G401 (cell line): ENCODE measurements around the gene TMEM198. TPM values are rescaled to one million over a fixed set of nuclear protein-coding genes. Genes with fewer than 3 reads are reported as not detected.
A peak's percentile ranks its signal among the peaks of the same experiment; 100 is the strongest.

Experiments used
- DNase-seq: peaks from one replicate; pipeline ENCODE4 v3.0.0-alpha.2; 2015; ENCODE audit warnings: low spot score
- in situ Hi-C: cut with HindIII; loops from 2 replicates; pipeline ENCODE4 v1.10.0; 2016; ENCODE audit warnings: low sequenced_read_pairs, mixed read lengths
- total RNA-seq: library from RNA; depleted of rRNA; stranded (reverse); fragments of >200 nt; shearing (Covaris generic); gene quantifications from 2 replicates; pipeline ENCODE4 v1.2.3, GENCODE V29; 2014; rRNA removed

TMEM198 gene
- total RNA-seq, 1 experiment from 2014 or later: 9.0 TPM

DNA sequence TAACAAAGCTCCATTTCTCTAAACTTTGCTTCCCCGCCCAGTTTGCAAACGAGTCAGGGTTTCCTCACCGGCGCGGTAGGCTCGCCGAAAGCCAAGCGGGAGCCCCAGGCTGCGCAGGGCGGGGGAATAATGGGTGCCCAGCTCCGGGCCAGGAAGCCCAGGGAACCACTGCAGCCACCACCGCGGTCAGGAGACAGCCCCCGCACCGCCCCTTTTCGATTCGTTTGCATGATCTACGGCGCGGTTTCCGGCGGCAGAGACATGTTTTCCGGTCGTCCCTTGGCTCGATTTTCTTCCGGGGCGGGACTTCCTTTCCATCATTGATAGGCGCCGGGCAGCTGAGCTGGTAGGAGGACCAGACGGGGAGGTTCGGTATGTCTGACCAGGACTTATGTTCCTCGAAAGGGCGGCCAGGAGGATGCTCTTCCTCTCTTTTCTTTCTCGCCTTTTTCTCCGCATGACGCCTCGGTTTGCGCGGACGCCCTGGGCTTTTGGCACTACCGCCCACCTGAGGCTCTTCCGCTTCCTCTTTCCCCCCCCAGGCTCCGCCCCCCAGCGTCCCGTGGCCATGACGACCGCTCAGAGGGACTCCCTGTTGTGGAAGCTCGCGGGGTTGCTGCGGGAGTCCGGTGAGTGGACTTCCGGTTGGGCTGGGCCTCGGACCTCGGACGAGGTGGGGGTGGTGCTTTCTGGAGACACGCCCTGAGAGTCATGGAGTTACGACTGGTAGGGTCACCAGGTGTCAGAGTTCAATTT lies 53.9 kb downstream of the TMEM198 start, which contains the start of gene STK11IP:
Gene STK11IP (plus strand): TSS at position 306 of the 756 bp plus-strand sequence. CDS start 263 bp downstream, at position 569.
- in situ Hi-C loops: no loop called here
- peak; percentile 96 for DNase-seq

DNA sequence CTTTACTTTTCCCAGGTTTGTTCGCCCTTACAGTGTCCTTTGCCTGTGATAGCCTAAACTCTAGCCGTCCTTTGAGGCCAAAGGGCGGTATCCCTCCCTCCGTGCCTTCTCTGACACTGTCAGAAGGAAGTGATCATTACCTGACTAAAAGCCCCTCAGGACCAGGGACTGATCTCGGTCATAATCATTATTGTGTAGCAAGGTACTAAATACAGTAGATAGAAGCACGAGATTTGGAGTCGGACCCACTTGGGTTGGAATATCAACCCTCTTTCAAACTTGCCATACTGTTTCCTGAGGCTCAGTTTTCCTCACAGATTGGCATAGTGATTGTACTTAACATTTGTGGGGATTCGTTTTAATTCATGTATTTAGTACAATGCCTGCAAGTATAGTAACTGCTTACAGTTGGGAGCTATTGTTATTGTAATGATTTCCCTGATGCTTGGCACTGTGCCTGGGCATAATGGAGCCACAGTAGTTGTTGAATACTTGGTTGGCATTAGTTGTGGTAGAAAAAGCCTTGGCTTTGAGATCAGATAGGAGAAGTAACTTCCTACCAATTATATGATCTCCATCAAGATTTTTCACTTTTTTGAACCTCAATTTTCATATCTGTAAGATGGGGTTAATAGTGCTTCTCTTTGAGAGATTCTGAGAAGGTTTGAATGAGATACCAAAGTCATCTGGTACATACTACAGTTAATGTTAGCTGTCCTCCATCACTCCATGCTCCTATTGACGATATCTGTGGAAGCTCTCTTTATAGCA lies 54.7 kb downstream of the TMEM198 start:
- peak; percentile 6 for DNase-seq
- in situ Hi-C loops: no loop called here

Other genes with a start within 250 kb of the TMEM198 start
- gene PTPRN, start 234.6 kb upstream of the TMEM198 start, total RNA-seq: 0.18 and 0.71 TPM in 2 replicates
- gene RESP18, start 211.3 kb upstream of the TMEM198 start, total RNA-seq: not detected in 2 replicates
- 65.8 and 67.4 TPM in 2 replicates for gene DNPEP, start 156.1 kb upstream of the TMEM198 start, total RNA-seq
- gene DES, start 125.7 kb upstream of the TMEM198 start, total RNA-seq: not detected in 2 replicates
- gene SPEG, start 109.2 kb upstream of the TMEM198 start, total RNA-seq: 7.7 and 11.1 TPM in 2 replicates
- gene GMPPA, start 45.1 kb upstream of the TMEM198 start, total RNA-seq: 60.6 and 62.3 TPM in 2 replicates
- 0.25 TPM in 1 of 2 replicates, not detected in the other for gene ASIC4, start 29.5 kb upstream of the TMEM198 start, total RNA-seq
- gene CHPF, start 219 bp upstream of the TMEM198 start, total RNA-seq: 87.3 and 89.2 TPM in 2 replicates
- 106 and 117 TPM in 2 replicates for gene OBSL1, start 27.5 kb downstream of the TMEM198 start, total RNA-seq
- 1.3 TPM in 1 of 2 replicates, not detected in the other for gene INHA, start 28.3 kb downstream of the TMEM198 start, total RNA-seq
- 22.8 and 35.2 TPM in 2 replicates for gene STK11IP, start 53.8 kb downstream of the TMEM198 start, total RNA-seq
- 4.1 and 5.0 TPM in 2 replicates for gene SLC4A3, start 83.6 kb downstream of the TMEM198 start, total RNA-seq